HCT116 (cell line): ENCODE data around the gene TGFBR3L. TPM values are rescaled to one million over a fixed set of nuclear protein-coding genes. Genes with fewer than 3 reads are reported as not detected.

Experiments used
- ATAC-seq: fragments of 200-7000 bp; cut with Tn5 transposase; 2 replicates; pipeline ENCODE4 v1.9.1; 2020; ENCODE audit warnings: mild to moderate bottlenecking, moderate library complexity
- BruUV-seq: library from RNA; stranded (reverse); fragments of 400-500 nt; replicated peaks from 2 replicates; lab custom pipeline; 2021; lab: Mats Ljungman, UMichigan
- CTCF ChIA-PET: fragments of 300-600 bp; sonication (Branson Sonifier 250); formaldehyde crosslinking; loops from one replicate; lab custom pipeline; 2021; ENCODE audit warnings: antibody characterized with exemption; lab: Charles Lee
- POLR2A ChIA-PET: fragments of 300-600, 350-600 bp; sonication (Branson Sonifier 250); formaldehyde crosslinking; loops from one replicate; lab custom pipeline; 2021; ENCODE audit warnings: antibody characterized with exemption; lab: Charles Lee
- RAD21 ChIA-PET, 2 experiments: fragments of 300-600 bp; sonication (Branson Sonifier 250); formaldehyde crosslinking; loops; one replicate each; lab custom pipeline; 2023; ENCODE audit warnings: low total read pairs in 2 of 2; ENCODE audit not compliant: uncharacterized antibody in 2 of 2, unreplicated experiment in 2 of 2, low non-redundant PET in 1 of 2; lab: Charles Lee
- DNase-seq: peaks from one replicate; pipeline ENCODE4 v3.0.0-alpha.2; 2010; ENCODE audit warnings: low read depth, low spot score
- H2AFZ ChIP-seq: fragments of 200-600 bp; shearing (Covaris generic), sonication (generic); 2 replicates; pipeline ENCODE4 v1.6.1; 2017; ENCODE audit warnings: low read depth, mixed run types, mixed read lengths, antibody characterized with exemption, low read length; ENCODE audit not compliant: poor library complexity, severe bottlenecking
- H3K27ac ChIP-seq: 2 replicates; pipeline ENCODE4 v1.5.1; 2012; ENCODE audit warnings: low read depth, low read length
- H3K27me3 ChIP-seq: fragments of 200-600 bp; sonication (generic); 2 replicates; pipeline ENCODE4 v1.6.1; 2016; ENCODE audit warnings: mixed run types, low read length, mixed read lengths; ENCODE audit not compliant: insufficient read depth
- H3K36me3 ChIP-seq, 2 experiments: fragments of 200-500 bp in 1 of 2; fragments of 200-600 bp in 1 of 2; sonication (Bioruptor generic) in 1 of 2; sonication (generic) in 1 of 2; 2 replicates each; pipeline versions ENCODE4 v1.5.1 to v1.6.1; 2014 to 2016; ENCODE audit warnings: low read length in 2 of 2, inconsistent platforms in 1 of 2, mixed read lengths in 1 of 2, mixed run types in 1 of 2; ENCODE audit not compliant: insufficient read depth in 2 of 2, control insufficient read depth in 1 of 2
- H3K4me1 ChIP-seq, 2 experiments: fragments of 200-600 bp in 1 of 2; sonication (generic) in 1 of 2; 2 replicates each; pipeline versions ENCODE4 v1.5.1 to v1.6.1; 2012 to 2017; ENCODE audit warnings: low read length in 2 of 2, inconsistent platforms in 1 of 2, mild to moderate bottlenecking in 1 of 2, mixed read lengths in 1 of 2, mixed run types in 1 of 2, moderate library complexity in 1 of 2; ENCODE audit not compliant: insufficient read depth in 2 of 2, control insufficient read depth in 1 of 2
- H3K4me2 ChIP-seq: fragments of 200-600 bp; sonication (generic); 2 replicates; pipeline ENCODE4 v1.6.1; 2017; ENCODE audit warnings: mixed run types, low read length, mixed read lengths
- H3K4me3 ChIP-seq, 2 experiments: fragments of 200-600 bp in 1 of 2; sonication (generic) in 1 of 2; replicated peaks in 1 of 2; 2 replicates each; pipeline ENCODE4 v1.5.1; 2011 to 2016; ENCODE audit warnings: low read length in 2 of 2, control low read depth in 1 of 2, low read depth in 1 of 2, mild to moderate bottlenecking in 1 of 2, mixed read lengths in 1 of 2, mixed run types in 1 of 2
- H3K79me2 ChIP-seq: fragments of 200-600 bp; sonication (generic); 2 replicates; pipeline ENCODE4 v1.6.1; 2017; ENCODE audit warnings: mild to moderate bottlenecking, mixed run types, low read length, moderate library complexity, mixed read lengths; ENCODE audit not compliant: insufficient read depth
- H3K9ac ChIP-seq: fragments of 200-600 bp; sonication (generic); 2 replicates; pipeline ENCODE4 v1.6.1; 2016; ENCODE audit warnings: low read length, mixed read lengths
- H3K9me2 ChIP-seq: fragments of 200-600 bp; sonication (generic), shearing (Covaris generic); 2 replicates; pipeline ENCODE4 v1.6.1; 2017; ENCODE audit warnings: mixed run types, mild to moderate bottlenecking, moderate library complexity; ENCODE audit not compliant: insufficient read depth
- H3K9me3 ChIP-seq, 2 experiments: fragments of 200-500 bp in 1 of 2; fragments of 200-600 bp in 1 of 2; sonication (Bioruptor generic) in 1 of 2; sonication (generic) in 1 of 2; 2 replicates each; pipeline ENCODE4 v1.6.1; 2014 to 2017; ENCODE audit warnings: low read length in 2 of 2, mixed read lengths in 2 of 2, inconsistent platforms in 1 of 2, low read depth in 1 of 2, mild to moderate bottlenecking in 1 of 2, mixed run types in 1 of 2, moderate library complexity in 1 of 2; ENCODE audit not compliant: control insufficient read depth in 1 of 2, insufficient read depth in 1 of 2
- H4K20me1 ChIP-seq: fragments of 200-600 bp; sonication (generic), shearing (Covaris generic); 2 replicates; pipeline ENCODE4 v1.6.1; 2017; ENCODE audit warnings: mixed run types, mild to moderate bottlenecking, moderate library complexity; ENCODE audit not compliant: insufficient read depth
- CBX3 ChIP-seq: IDR thresholded peaks from 2 replicates; pipeline ENCODE4 v1.6.1; 2012; ENCODE audit warnings: low read depth
- CEBPB ChIP-seq: IDR thresholded peaks from 2 replicates; pipeline ENCODE4 v1.6.1; 2012; ENCODE audit warnings: low read depth
- EGR1 ChIP-seq: IDR thresholded peaks from 2 replicates; pipeline ENCODE4 v1.6.1; 2012; ENCODE audit warnings: low read depth
- ELF1 ChIP-seq: IDR thresholded peaks from 2 replicates; pipeline ENCODE4 v1.6.1; 2012; ENCODE audit warnings: low read depth, borderline replicate concordance
- EZH2 ChIP-seq: fragments of 200-600 bp; sonication (generic); IDR thresholded peaks from 2 replicates; pipeline ENCODE4 v1.6.1; 2017; ENCODE audit warnings: antibody characterized with exemption, mixed run types
- EZH2phosphoT487 ChIP-seq: fragments of 200-600 bp; IDR thresholded peaks from 2 replicates; pipeline ENCODE4 v1.6.1; 2018; ENCODE audit warnings: antibody characterized with exemption, borderline replicate concordance
- FOSL1 ChIP-seq: IDR thresholded peaks from 2 replicates; pipeline ENCODE4 v1.6.1; 2012; ENCODE audit warnings: low read depth
- JUND ChIP-seq: IDR thresholded peaks from 2 replicates; pipeline ENCODE4 v1.6.1; 2012
- POLR2A ChIP-seq: IDR thresholded peaks from 2 replicates; pipeline ENCODE4 v1.7.0; 2011; ENCODE audit warnings: borderline replicate concordance; ENCODE audit not compliant: insufficient read depth, insufficient read length; ENCODE audit errors: extremely low read depth
- POLR2AphosphoS5 ChIP-seq: IDR thresholded peaks from 2 replicates; pipeline ENCODE4 v1.6.1; 2011; ENCODE audit warnings: mild to moderate bottlenecking, low read depth, low read length, moderate library complexity
- RAD21 ChIP-seq: IDR thresholded peaks from 2 replicates; pipeline ENCODE4 v1.6.1; 2012; ENCODE audit warnings: low read depth, mild to moderate bottlenecking
- SIN3A ChIP-seq: IDR thresholded peaks from 2 replicates; pipeline ENCODE4 v1.6.1; 2012; ENCODE audit warnings: low read depth
- SP1 ChIP-seq: IDR thresholded peaks from 2 replicates; pipeline ENCODE4 v1.6.1; 2012; ENCODE audit warnings: low read depth
- SRF ChIP-seq: IDR thresholded peaks from 2 replicates; pipeline ENCODE4 v1.6.1; 2012; ENCODE audit warnings: low read depth
- TCF7L2 ChIP-seq: IDR thresholded peaks from 2 replicates; pipeline ENCODE4 v1.7.0; 2011; ENCODE audit warnings: borderline replicate concordance, inconsistent platforms; ENCODE audit not compliant: insufficient read depth, insufficient read length; ENCODE audit errors: extremely low read depth
- YY1 ChIP-seq: IDR thresholded peaks from 2 replicates; pipeline ENCODE4 v1.6.1; 2011; ENCODE audit warnings: low read length, low read depth, moderate library complexity, mild to moderate bottlenecking; ENCODE audit not compliant: insufficient replicate concordance; ENCODE audit errors: extremely low read depth
- ZBTB33 ChIP-seq: IDR thresholded peaks from 2 replicates; pipeline ENCODE4 v1.6.1; 2011; ENCODE audit warnings: mild to moderate bottlenecking, low read length, moderate library complexity; ENCODE audit not compliant: insufficient replicate concordance; ENCODE audit errors: extremely low read depth
- ZFX ChIP-seq: fragments of 450-650 bp; IDR thresholded peaks from 2 replicates; pipeline ENCODE4 v1.6.1; 2017
- ZNF274 ChIP-seq: fragments of 200-500 bp; sonication (Bioruptor generic); IDR thresholded peaks from 2 replicates; pipeline ENCODE4 v1.6.1; 2014; ENCODE audit warnings: mild to moderate bottlenecking, low read depth, low read length, inconsistent platforms
- intact Hi-C: fragments of 100-400 bp; cut with micrococcal nuclease; formaldehyde crosslinking; loops from 2 replicates; pipeline ENCODE4 v1.10.0; 2022
- total RNA-seq: library from RNA; stranded (reverse); gene quantifications from one replicate; pipeline ENCODE4 v1.2.1, GENCODE V29; 2021; ENCODE audit not compliant: unreplicated experiment
- TF ChIP-seq, protein P1 (sequence below): IDR thresholded peaks from 2 replicates; pipeline ENCODE4 v1.6.1; 2012; ENCODE audit warnings: low read depth

The TGFBR3L gene
- total RNA-seq, 1 experiment from 2014 or later: 30.9 TPM

- ChIA-PET CTCF (interaction anchor here (3.6 to 5.2 kb wide), 2 partner anchors 22 to 53 kb away, joined by 30 to 41 read pairs; partner anchors contain the start of gene TIMM44), POLR2A (interaction anchor here (2.7 kb wide), 1 partner anchor 53 kb away, joined by 33 read pairs; no protein-coding TSS in a partner anchor)
- DNase-seq: no peak
- no peak for ATAC-seq
- H4K20me1 ChIP-seq: no peaks in the 10 kb centered on the region
- peaks cover 0 to 12% of the 10 kb centered on the region in 2 experiments; a peak in 3 of 4 replicates for H3K36me3 ChIP-seq
- no peaks in the 10 kb centered on the region for H3K27me3 ChIP-seq
- H3K9me2 ChIP-seq: no peaks in the 10 kb centered on the region
- H3K9me3 ChIP-seq: no peaks in the 10 kb centered on the region
- H3K4me2 ChIP-seq: peak overlapping the region; percentile 82
- no peak overlapping the region for H3K9ac ChIP-seq
- TF ChIP-seq POLR2AphosphoS5 (no peak), SIN3A (no peak), TCF7L2 (no peak), JUND (no peak), CEBPB (no peak), EZH2 (no peak), YY1 (no peak), ELF1 (no peak), ZNF274 (no peak), SRF (no peak), ZBTB33 (no peak), FOSL1 (no peak), CBX3 (no peak), SP1 (no peak), EZH2phosphoT487 (no peak), RAD21 (no peak), POLR2A (no peak), ZFX (no peak), EGR1 (no peak)
- TF ChIP-seq, protein P1, sequence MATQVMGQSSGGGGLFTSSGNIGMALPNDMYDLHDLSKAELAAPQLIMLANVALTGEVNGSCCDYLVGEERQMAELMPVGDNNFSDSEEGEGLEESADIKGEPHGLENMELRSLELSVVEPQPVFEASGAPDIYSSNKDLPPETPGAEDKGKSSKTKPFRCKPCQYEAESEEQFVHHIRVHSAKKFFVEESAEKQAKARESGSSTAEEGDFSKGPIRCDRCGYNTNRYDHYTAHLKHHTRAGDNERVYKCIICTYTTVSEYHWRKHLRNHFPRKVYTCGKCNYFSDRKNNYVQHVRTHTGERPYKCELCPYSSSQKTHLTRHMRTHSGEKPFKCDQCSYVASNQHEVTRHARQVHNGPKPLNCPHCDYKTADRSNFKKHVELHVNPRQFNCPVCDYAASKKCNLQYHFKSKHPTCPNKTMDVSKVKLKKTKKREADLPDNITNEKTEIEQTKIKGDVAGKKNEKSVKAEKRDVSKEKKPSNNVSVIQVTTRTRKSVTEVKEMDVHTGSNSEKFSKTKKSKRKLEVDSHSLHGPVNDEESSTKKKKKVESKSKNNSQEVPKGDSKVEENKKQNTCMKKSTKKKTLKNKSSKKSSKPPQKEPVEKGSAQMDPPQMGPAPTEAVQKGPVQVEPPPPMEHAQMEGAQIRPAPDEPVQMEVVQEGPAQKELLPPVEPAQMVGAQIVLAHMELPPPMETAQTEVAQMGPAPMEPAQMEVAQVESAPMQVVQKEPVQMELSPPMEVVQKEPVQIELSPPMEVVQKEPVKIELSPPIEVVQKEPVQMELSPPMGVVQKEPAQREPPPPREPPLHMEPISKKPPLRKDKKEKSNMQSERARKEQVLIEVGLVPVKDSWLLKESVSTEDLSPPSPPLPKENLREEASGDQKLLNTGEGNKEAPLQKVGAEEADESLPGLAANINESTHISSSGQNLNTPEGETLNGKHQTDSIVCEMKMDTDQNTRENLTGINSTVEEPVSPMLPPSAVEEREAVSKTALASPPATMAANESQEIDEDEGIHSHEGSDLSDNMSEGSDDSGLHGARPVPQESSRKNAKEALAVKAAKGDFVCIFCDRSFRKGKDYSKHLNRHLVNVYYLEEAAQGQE: no peak
- TF ChIP-seq, all 23 proteins: peak for 0
- Histone ChIP-seq H3K79me2 (peaks cover 10% of the 10 kb centered on the region; the same call in 1 of the 2 replicates), H3K4me1 (peaks cover 17 to 59% of the 10 kb centered on the region in 2 experiments; a peak in 3 of 4 replicates), H2AFZ (no peak overlapping the region), H3K4me3 (no peak overlapping the region), H3K27ac (peak overlapping the region; percentile 81)
- intact Hi-C loops: loop anchor here (5.0 kb wide), 1 partner anchor 70 kb away; no protein-coding TSS in a partner anchor
- RAD21 ChIA-PET: no interaction called here
- TSS peak; percentile 16 for BruUV-seq
These were observed 7.6 kb downstream of the TGFBR3L start for GRCh38 chr19:7921967-7922835.
